HG03097 (cell line): ENCODE data around the gene ZNF423.

Source experiments
- ATAC-seq: cut with Tn5 transposase; IDR thresholded peaks from one replicate; pipeline ENCODE4 v1.9.1; 2021; ENCODE audit not compliant: unreplicated experiment, low FRiP score

Gene ZNF423

DNA sequence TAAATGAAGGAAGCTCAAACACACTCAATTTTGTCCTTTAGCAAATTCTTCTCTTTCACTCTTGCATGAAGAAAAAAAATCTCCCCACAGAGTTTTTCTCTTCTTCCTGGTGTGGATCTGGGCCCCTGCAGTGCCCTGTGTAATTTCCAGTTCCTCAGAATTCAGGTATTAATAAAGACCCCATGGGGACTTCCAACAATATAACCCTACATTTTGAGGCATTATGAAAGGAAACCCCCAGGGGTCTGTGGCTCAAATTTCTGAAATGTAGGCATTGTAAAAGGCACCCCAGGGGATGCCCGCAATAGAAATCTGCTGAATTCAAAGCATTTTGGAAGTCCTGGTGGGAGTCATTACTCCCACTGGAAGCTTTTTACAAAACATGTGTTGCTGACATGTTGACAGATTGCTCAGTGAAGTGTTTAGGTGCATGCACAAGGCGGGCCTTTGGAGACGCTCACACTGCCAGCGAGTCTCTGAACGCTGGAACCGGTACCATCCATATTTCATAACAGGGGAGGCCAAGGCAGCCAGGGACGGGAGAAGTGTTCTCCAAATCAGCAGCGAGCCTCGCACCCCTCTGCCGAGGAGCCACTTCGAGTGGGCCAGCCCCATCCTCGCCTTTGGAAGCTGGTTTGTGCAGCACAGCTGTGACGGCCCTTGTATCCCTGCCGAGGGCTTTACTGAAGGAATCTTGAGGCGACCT is 154.0 kb downstream of the ZNF423 start:
- no peak for ATAC-seq

DNA sequence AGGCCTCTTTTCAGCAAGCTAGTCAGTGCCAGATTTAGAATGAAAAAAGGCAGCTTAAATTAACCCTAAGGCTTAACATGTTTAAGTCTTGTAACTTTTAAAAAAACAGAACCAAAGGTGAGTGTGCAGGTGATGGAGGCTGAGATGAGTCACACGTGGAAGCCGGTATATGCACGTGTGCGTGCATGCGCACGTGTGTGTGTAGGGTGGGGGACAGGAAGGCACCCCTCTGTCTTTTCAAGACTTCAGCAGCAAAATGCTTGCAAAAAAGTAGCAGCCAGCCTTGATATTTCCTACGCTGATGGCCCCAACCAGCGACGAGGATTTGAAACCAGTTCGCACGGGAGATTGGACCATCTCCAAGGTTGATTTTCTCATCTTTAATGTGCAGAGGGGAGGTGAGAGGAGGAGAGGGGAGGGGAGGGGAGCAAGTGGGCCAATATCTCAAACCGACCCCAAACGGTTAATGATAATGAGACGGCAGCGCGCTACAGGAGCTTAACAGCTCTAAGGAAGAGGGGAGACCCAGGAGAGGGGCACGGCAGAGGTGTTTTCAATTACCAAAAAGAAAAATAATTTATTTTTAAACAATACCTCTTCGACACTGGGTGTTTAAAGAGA is 154.7 kb downstream of the ZNF423 start:
- no peak for ATAC-seq

DNA sequence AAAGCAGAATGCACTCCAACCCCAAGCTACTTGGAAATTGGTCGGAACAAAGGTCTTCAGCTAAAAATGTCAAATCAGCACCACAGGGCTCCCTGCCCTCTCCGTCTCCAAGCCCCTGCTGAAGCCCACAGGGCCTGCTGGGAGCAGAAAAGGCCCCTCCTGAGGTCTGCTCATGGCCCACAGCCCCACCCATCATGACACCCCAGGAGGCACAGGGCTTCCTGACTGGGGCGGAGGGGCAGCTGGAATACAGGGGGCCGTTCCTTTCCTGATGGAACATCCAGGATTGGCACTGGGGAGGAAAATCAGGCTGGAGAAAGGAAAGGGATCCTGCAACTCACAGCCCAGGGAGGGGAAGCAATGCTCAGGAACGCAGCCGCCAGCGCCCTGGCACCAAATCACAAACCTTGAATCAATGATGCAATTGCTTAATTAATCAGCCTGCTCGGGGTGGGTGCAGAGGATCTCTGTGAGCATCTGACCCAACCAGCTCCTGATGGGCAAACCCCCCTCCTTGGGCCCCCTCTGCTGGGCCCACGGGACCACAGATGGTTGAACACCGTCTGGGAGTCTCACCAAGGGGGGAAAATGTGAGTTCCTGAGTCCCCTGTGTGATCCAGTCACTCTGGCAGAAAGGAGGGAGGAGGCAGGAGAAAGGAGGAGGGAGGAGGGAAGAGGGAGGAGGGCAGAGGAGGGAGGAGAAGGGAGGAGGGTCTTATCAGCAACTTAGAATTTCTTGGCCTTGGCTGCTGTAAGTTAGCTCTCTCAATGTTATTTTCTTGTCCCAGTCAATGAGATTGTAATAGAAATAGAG is 155.5 kb downstream of the ZNF423 start:
- no peak for ATAC-seq

DNA sequence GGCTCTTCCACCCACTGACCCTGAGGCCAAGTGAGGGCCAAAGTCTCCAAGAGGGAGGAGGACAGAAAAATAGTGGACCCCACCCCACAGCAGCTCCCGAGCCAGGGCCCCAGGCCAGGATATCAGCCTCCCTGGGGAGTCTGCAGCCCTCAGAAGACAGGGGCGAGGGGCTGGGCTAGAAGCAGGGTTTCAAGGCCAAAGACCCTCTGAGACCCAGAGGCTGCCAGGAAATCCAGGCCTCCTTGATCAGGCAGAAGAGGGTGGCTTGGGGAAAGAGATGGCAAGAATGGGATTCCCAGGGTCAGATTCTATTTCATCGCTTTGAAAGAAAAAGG is 156.1 kb downstream of the ZNF423 start:
- ATAC-seq, result no peak

DNA sequence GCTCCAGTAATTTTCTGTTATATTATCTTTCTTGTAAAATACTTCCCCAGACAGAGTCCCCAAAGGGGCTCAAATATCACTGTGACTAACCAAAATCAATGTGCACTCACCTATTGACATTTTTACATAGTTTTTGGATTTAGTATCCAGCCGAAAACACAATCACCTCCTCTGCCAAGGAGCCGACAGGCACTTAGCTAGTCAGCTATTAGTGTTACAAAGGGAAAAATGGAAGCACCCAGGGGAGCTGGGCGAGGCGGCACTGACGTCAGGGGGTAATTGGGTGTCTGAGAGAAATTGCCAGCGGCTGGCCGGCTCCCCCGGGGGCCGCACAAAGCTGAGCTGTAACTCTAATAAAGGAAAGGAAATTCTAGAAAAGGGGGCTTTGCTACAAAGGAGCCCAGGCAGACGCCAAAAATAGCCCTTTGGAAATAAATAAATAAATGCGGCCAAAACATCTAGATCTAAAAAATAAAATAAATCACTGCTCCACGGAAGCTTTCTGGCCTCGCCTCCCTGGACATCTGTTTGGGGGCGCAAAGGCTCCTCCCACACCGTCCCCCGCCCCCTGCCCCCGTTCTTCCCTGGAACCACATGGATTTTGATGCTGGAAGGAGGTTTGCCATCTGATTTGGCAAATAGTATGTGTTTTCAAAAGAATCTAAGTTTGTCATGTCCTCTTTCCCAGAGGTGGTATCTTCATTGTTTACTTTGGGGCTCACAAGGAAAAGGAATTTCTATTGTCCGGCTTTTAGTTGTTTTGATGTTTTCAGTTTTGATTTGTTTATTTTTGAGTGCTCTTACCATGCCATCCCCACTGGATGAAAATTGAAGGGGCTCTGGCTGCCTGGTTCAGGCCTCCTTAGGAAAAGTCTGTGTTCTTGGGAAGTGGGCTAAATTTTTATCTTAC is 156.7 kb downstream of the ZNF423 start:
- ATAC-seq, result no peak

DNA sequence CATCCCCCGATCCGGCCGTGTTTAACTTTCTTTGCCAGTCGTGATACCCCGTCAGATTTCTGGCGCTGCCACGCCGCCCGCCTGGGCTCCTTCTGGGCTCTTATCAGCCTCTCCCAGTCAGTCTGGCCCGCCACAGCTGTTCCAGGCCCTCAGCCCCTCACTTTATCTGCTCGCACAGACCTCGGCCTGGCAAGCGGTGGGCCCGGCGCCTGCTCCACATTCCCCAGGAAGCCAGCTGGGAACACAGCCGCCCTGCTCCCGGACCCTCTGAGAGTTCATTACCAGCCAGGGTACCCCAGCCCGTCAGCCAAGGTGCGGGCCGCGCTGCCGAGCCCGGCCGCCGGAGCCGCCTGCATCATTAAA is 157.5 kb downstream of the ZNF423 start:
- no peak for ATAC-seq

DNA sequence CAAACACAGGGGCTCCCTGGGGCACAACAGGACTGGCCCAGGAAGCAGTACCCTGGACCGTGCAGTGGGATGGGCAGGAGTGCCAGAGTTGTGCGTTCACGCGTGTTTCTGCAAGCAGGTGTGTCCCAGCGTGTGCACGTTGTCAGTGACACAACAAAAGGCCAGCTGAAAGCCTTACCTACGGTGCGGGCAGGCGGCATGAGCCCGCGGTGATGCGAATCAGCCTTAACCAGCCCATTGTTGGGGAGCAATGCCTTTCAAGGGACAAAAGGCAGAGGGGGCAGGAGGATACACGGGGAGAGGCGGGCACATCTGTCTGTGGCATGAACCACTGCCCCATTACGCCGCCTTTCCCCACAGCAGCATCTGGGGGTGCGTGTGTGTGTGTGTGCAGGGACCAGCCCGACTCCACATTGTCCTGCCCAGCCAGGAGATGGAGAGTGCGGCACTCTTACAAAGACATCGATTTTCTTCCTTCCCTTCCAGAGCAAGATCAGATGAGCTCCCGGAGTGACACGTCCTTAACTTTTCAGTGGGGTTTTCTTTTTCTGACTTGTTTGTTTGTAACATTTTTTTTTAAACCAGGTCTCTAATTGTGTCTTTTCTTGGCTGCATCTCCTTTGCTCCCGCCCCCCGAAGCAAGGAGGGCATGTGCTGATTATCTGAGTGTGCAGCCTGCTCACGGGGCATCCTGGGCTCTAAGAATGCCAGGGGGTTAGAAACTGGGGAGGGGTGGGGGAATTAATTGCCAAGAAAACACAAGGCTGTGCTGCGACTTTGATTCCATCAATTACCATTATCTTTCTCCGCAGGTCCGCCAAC is 158.1 kb downstream of the ZNF423 start:
- no peak for ATAC-seq

DNA sequence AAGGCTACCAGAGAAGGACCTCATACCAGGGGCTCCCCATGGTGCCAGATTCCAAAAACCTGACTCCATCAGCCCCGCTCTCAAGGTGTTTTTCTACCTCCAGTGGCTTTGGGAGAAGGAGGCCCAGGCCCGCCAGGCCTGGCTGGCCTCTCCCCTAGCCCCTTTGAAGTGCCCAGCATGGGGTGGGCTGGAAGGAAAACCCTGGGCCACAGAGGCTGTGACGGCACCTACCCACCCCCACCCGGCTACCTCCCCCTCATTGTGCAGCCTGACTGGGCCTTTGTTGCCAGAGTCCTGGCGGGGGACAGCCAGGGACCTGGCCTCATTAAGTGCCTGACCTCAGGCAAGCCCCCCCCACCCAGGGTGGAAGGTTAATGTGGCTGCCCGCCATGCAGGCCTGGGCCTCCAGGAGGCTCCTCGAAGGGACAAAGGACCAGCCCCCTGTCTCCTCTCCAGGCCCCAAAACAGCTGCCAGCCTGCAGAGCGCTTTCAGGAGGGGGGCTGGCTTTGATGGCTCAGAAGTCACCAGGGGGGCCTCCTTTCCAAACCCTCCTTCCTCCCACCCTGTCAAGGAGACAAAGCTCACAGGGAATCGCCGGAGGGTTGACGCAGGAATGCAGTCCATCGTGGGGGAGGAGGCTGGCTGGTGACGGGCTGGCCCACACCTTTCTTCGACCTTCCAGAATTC is 159.4 kb downstream of the ZNF423 start:
- no peak for ATAC-seq

DNA sequence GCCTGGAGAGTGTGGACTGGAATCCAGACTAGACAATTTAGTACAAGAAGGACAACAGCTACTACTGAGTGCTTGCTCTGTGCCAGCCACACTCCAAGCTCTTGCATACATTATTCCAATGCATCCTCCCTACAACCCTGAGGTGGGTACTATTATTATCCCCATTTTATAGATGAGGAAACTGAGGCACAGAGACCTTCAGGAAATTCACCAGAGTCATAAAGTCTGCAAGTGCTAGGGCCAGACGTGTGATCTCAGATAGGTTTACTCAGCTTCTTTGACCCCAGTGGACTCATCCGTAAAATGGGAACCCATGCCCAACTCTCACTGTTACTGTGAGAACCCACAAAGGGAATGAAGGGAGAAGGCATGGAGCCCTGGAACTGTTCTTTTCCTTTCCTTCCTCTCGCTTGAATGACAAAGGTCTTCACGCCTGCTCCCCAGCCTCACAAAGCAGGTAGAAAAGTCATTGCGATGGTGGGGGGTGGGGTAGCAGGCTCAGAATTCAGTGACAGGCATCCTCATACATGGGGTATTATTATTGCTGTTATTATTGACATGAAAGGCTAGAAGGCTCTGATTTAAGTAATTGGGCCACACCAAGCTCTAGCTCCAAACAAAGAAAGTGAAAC is 160.0 kb downstream of the ZNF423 start:
- ATAC-seq, result no peak

DNA sequence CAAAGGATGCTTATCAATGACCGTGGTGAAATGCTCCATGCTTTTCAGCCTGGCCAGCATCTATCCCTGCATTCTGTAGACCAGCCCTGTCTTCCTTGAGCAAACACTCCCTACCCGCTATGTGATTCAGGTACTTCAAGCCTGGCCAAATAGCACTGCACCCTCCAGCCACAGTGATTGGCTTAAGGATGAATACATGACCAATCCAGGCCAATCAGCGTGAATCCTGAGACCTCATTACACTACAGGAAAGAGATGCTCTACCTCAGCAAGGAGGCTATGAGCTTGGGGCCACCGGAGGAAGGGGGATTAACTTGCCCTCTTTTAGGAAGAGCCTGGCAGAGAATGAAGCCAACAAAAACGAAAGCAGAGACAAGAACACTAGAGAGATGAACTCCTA is 162.5 kb downstream of the ZNF423 start:
- no peak for ATAC-seq

DNA sequence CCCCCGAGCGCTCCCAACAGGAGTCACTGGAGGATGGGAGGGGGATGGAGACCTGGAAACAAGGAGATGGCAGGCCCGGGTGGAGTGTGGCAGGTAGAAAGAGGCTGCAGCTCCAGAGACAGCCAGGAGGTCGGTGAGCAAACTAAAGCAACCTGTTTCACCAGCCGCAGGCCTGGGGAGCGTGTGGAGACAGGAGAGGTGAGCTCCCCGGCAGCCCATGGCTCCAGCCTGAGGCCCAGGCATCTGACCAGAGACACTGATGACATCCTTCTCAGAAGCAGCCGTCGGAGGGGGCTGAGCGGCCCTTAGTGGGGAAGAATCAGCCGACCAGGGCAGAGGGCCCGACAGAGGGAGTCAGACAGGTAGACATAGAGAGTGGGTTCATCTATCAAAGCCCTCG is 165.1 kb downstream of the ZNF423 start:
- no peak for ATAC-seq

DNA sequence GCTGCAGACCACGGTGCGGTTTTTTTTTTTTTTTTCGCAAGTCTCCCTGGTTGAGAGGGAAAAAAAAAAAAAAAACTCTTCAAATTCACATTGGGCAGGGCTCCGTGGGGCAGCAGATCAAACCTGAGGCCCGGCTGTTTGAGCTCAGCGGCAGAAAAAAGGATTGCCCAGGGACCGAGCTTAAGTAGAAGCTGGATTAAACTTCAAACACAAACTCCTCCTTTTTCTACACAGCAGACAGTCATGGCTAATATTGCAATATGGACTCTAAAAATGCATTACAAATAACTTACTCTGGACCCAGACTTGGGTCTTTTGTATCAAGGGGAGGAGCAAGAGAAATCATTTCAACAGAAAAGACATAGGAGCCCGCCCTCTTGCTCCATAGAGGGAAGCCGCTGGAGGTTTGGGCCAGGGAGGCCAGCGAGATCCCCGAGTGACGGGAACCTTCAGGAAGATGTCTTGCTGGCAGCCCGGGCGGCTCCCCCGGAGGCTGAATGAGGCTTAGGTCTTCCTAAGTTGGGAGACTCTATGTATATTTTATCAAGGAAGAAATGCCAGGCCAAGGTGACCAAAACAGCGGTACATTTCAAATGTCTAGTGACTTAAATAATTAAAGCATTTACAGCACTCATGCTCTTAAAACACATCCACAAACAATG is 167.7 kb downstream of the ZNF423 start:
- no peak for ATAC-seq

DNA sequence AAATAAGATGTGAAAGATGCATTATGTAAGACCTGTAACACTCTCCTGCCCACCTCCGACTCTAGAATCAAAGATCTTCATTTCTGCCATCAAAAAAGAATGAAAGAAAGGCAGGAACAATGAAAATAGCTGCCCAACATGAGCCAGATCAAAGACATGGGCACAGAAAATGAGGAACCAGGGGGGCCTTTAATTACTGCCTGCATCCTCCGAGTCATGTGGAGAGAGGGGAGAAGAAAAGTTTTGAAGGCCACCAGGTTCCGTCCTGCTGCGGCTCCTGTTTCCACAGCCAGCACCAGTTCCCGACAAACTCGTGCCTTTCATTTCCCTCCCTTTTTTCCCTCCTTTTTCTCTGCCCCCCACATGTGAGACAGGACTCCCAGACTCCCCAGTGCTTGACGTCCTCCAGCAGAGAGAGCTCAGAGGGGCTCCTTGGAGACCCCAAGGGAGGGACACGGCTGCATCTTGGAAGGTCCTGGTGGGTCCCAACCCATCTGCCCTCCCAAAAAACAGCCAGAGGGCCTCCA is 168.4 kb downstream of the ZNF423 start:
- no peak for ATAC-seq

DNA sequence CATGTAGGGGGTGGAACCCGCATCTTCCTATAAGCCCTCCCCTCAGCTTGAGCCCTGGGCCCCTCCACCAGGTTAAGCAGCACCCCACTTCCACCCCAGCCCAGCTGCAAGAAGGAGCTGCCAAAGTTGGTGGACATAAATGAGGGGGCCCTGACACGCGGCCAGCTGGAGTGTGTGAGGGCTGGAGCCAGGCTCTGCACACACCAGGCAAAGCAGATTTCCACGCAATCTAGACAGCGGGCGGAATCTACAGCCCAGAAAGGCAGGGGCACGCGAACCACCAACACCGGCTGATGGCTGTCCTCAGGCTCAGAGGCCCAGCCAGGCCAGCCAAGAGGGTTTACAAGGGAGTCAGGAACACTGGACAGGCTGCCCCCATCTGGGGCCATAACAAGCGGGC is 171.2 kb downstream of the ZNF423 start:
- no peak for ATAC-seq

DNA sequence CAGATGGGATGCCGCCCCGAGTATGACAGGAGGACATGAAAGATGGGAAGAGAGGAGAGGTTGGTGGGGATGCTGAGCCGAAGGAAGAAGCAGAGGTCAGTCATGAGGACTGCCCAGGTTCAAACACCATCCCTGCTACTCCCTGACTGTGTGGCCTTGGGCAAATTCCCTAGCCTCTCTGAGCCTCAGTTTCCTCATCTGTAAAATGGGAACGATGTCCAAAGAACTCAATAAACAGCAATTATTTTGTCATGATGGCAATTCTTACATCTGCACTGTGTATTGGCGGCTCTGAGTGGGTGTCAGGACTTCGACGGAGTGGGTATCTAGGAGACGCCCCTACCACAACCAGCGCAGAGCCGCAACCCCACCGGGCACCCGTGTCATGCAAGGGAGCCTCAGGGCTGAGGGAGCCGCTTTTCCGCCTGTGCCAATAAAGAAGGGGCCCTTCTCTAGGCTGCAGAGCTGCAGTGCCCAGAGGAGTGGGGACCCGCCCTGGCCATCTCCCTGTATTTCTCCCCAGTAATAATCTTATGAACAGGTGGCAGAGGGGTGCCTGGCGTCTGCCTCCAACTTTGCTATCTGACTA is 173.2 kb downstream of the ZNF423 start:
- ATAC-seq, result no peak

DNA sequence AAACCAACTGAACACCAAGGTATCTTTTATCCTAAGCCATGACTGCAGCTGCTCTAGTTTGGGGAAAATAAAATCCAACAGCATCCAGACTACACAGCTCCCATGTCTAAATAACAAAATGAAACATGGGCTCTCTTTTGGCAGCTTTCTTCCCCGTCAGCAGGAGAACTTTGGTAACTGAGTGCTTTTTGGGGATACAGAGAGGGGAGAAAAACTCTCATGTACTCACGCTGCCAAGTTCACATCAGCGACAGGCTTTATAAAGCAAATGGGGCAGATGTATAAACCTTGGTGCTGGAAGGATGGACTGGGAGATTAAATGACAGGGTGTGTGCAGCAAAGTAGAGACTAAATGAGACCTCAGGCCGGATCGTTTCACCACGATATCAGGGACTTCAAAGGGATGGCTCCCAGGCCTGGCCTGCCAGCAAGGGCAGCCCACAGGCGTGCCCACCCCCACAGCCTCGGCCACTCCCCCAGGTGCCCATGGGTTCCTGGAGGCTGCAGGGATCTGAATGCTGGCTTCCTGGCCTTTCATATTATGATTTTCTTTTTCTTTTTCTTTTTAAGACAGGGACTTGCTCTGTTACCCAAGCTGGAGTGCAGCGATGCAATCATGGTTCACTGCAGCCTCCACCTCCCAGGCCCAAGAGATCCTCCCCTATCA is 174.6 kb downstream of the ZNF423 start:
- no peak for ATAC-seq

DNA sequence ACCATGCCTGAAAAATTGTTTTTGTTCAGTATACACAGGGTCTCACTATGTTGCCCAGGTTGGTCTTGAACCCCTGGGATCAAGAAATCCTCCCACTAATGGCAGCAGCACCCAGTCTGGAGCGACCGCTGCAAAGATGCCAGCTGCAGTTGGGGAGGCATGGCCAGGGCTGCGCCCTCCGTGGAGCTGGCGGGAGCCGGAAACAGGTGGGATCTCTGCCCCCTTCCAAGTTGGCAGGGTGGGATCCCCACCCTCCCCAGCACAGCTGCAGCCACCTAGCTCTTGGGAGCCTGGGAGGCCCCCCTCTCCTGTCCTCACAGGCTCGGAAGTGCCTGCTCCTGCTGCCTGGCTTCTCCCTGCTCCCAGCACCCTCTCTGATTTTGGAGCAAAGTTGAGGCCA is 176.8 kb downstream of the ZNF423 start:
- ATAC-seq, result no peak
